HPDE6-E6E7 (cell line): ENCODE measurements around the gene ARHGEF10L.
"Not testable (repeated sequence)": the region's sequence is repeated elsewhere in the genome, so short reads cannot be mapped to it uniquely, and the experiment has no call there.

Experiments used
- DNase-seq: peaks from one replicate; pipeline ENCODE4 v3.0.0; 2011; ENCODE audit warnings: missing footprints; ENCODE audit errors: extremely low spot score

Gene ARHGEF10L

DNA sequence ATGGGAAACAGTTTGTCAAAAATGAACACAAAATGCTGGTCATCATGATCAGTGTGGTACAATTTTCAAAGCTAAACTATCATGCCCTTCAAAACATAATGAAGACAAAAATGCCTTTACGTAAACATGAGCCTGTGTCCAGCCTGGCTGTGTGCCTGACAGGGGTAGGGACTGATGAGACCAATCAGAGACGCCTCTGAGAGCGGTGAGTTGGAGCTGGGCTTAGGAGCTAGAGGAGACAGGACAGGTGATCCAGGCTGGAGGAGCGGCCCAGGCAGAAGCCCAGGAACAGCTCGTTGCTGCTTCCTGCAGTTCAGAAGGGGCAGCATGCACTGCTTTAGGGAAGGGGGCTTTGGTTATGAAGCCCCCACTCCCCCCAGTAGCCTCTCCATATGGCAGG lies 70.0 kb downstream of the ARHGEF10L start:
- DNase-seq: no peak

- DNase-seq: no peak
Measured at GRCh38 chr1:17610085-17610484, 70.6 kb downstream of the ARHGEF10L start.

GRCh38 chr1:17610713-17611112 lies 71.2 kb downstream of the ARHGEF10L start:
- DNase-seq: no peak

DNA sequence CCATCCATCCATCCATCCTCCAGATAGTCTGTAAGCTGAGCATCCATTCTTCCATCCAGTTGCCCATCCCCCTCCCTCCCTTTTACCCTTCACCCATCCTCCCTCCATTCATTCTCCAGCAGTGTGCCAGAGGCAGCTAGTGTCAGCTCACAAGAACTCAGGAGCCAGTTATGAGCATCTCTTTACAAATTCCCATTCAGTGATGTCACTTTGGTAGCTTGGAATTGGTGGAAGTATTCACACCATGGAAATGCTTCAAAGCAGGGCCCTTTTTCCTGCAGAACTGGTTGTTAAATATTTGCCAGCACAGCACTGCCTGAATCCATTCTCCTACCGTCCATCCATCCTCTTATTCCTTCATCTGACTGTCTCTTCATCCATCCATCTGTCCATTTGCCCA lies 72.5 kb downstream of the ARHGEF10L start:
- DNase-seq: no peak

DNA sequence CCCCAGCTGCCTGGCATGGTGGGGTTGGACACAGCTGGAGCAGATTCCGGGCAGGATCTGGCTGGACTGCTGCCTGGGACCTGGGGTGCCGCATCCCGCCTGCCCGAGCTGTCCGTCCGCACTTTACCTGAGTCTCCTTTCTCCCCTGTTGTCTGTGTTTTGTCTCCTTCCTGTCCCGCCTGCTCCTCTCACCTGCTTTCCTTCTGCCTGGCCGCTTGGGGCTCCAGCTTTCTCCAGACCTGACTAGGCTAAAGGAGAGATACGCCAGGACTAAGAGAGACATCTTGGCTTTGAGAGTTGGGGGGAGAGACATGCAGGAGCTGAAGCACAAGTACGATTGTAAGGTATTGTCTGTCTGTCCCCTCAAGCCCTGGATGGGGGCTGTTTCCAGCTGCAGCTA lies 73.3 kb downstream of the ARHGEF10L start:
- DNase-seq: no peak

DNA sequence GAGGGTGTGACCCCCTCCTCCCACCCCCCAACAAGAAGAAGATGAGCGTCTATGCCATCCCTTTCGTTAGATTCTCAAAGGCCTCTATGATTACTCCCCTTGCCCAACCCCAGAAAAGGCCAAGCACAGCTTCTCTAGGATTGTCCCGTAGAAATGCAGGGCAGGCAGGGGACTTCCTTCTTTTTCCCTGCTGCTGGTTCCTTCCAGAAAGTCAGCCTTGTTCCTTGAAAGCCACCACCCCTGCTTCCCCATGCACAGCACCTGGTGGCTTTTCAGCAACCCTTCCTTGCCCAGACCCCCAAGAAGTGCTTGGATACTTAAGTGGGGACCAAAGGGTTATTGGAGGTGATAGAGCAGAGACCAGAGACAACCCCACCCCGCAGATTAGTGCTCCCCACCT lies 75.1 kb downstream of the ARHGEF10L start:
- no peak for DNase-seq

- no peak for DNase-seq
Measured at GRCh38 chr1:17615157-17615556, 75.7 kb downstream of the ARHGEF10L start.

GRCh38 chr1:17615959-17616358 lies 76.5 kb downstream of the ARHGEF10L start:
- no peak for DNase-seq

DNA sequence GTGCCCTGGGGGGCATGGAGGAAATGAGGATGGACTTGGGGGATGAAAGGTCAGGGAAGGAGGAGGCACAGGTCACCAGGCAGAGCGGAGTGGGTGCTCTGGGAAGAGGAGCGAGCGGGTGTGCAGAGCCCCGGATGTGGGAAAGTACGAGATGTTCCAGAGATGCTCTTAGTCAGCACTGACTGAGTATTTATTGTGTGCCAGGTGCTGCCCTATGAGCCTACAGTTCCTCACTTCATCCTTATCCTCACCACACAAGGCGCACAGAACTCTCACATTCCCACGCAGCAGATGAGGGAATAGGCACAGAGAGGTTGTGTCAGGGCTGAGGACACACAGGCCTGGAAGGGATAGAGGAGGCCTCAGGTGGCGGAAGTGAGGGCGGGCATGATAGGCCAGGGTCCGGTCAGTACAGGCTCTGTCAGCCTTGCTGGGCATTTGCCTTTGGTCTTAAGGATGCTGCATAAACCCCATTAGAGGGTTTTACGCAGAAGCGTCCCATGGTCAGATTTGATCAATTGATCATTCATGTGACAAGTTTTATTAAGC lies 77.3 kb downstream of the ARHGEF10L start:
- DNase-seq: no peak

- DNase-seq: peak; percentile 63
Measured at GRCh38 chr1:17617787-17618557, 78.5 kb downstream of the ARHGEF10L start.

DNA sequence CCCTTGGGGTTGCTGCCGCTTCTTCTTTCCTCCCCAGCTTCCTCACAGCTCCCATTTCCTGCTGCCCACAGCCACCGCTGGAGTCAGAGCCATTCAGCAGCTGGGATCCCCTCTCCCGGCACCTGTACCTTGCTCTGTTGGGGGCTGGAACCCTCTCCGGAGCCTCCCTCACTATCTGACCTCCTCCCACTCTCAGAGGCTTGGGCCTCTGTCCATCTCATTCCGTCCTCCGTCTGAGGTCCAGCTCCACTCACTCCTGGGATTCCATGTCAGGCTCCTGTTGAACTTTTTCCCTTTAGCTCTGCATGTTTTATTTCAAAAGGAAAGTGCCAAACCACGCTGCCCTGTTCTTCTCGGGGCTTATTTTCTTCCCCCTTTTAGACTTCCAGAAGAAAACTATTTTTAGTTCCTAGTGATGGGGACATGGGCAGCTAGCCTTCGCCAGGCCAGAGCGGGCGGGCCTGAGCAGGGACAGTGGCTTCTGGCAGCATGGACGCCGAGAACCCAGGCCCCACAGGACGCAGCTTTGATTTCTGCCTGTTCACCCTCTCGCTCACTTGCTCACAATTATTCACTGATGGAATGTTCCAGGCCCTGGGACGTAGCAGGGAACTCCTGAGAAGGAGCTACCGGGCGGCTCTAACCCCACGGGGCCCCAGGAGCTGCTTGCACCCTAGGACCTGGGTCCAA lies 79.2 kb downstream of the ARHGEF10L start:
- DNase-seq: no peak

DNA sequence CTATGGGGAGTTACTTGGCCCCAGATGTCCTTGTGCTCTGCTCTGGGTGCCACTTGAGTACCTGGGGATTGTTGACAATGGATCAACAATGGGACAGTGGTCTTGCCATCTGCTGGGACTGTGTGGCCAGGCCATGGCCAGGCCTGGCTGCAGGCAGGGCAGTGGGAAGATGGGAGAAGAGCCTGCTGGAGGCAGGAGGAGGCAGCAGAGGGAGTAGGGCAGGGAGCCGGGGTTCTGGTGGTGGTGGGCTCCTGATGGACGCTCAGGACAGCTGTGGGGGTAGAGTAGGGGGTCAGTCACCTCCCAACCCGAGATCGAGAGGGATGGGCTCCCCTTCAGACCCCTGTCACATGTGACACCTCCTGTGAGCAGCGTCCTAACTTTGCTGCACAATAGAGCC lies 81.0 kb downstream of the ARHGEF10L start:
- no peak for DNase-seq

- DNase-seq: no peak
Measured at GRCh38 chr1:17621691-17622090, 82.2 kb downstream of the ARHGEF10L start.

DNA sequence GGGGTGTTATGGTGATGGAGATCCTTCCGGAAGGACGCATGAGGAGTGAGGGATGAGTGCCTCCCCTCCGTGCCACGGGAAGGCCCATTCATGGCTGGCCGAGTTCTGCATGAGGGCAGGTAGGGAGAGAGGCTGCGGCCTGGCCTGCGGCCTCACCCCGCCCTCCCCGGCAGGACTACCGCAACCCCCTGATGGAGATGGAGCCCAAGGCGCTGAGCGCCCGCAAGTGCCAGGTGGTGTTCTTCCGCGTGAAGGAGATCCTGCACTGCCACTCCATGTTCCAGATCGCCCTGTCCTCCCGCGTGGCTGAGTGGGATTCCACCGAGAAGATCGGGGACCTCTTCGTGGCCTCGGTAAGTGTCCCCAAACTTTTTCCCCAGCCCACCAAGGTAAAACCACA lies 83.3 kb downstream of the ARHGEF10L start:
- DNase-seq: no peak

DNA sequence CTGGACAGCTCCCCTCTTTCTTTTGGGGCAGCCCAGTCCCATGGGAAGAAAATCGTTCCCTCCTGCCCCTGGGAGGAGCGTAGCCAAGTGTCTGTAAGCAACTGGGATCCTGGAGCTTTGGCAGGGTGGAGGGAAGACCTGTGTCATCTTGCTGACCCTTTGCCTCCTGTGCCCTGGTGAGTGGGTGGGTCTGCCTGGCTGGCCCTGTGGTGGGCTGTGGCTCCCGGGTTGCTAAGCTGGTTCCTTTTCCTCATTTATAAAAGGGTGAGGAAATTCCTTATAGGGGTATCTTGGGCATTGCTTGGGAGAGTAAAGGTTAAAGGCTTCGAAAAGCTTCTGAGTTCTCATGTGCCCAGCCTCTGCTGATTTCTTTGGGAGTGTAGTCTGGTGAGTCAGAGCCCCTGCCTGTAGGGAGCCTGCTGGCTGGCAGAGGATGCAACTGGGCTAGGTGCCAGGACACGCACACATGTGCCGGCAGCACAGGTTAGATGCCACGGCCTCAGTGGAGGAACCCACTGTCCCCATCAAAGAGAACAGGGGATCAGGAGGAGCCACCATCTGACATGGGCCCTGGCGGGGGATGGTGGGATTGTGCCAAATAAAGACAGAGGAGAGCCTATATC lies 85.2 kb downstream of the ARHGEF10L start:
- DNase-seq: peak; percentile 74

GRCh38 chr1:17627239-17628052 lies 87.9 kb downstream of the ARHGEF10L start:
- no peak for DNase-seq

DNA sequence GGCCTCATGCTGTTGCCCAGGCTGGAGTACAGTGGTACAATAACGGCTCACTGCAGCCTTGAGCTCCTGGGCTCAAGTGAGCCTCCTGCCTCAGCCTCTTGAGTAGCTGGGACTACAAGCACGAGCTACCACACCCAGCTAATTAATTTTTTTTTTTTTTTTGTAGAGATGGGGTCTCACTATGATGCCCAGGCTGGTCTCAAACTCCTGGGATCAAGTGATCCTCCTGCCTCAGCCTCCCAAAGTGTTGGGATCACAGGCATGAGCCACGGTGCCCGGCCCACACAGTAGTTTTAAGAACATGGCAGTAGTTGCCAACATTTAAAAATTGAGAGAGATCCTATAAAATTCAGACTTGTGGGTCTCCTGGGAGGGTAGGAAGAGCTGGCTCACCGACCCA lies 89.5 kb downstream of the ARHGEF10L start:
- not testable (repeated sequence) for DNase-seq

DNA sequence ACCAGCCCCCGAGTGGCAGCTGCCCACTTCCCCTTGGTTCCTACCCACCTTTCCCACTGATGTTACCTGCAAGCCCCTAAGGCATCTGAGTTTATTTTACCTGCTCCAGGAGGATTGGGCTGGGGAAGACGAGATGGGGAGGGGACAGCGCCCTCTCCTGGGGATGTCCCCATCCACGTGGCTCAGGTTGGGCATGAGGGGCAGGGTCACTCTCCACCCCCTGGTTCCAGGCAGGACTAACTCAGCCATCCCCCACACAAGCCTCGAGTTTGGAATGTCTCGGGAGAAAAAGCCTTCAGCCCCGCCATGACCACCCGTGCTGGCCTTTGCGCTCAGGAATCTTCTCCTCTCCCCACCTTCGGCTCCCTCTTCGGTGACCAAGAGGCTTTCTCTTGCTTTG lies 90.0 kb downstream of the ARHGEF10L start:
- no peak for DNase-seq

DNA sequence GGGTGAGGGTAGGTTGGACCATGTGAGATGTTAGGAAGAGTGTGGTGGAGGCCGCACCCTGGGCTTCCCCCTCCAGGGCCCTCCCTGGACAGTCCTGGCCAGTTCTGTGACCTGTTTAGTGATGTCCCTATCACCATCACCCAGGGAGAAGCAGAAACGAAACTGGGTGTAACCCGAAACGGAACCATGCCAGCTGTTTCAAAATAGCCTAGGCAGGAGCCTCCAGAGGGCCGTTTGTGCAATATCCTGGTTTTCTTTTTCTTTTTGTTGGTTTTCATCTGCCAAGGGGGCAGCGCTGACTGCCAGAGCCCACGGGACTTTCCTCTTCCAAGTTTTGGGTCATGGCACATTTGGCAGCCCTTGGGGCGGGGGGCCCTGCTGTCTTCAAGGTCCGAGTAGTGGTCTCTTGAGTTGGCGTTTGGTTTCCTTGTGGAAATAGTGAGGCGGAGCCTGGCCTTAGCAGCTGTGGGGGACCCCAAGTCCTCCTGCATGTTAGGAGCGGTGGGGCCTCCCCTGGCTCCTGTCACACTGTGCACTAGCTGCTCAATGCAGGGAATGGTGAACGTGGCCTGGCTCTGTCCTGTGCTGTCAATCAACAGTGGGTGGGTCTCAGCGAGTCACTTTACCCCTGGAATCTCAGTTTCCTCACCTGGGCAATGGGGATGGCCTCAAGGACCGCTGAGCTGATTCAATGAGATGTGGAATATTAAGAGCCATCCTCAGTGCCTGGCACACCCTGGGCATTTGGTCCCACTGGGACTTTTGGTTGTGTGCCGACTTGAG lies 90.7 kb downstream of the ARHGEF10L start:
- DNase-seq: no peak

- DNase-seq: no peak
Measured at GRCh38 chr1:17630986-17631385, 91.5 kb downstream of the ARHGEF10L start.

GRCh38 chr1:17631410-17631809 lies 91.9 kb downstream of the ARHGEF10L start:
- DNase-seq: no peak
